ENCODE measurements around the gene MYO3B. TPM values are rescaled to one million over a fixed set of nuclear protein-coding genes. Genes with fewer than 3 reads are reported as not detected.
"Not testable (repeated sequence)": the region's sequence is repeated elsewhere in the genome, so short reads cannot be mapped to it uniquely, and the experiment has no call there.

MYO3B gene
- total and polyA plus RNA-seq, 12 donors: 0.04 to 0.11 (median 0.06) TPM; not detected in 8

DNA sequence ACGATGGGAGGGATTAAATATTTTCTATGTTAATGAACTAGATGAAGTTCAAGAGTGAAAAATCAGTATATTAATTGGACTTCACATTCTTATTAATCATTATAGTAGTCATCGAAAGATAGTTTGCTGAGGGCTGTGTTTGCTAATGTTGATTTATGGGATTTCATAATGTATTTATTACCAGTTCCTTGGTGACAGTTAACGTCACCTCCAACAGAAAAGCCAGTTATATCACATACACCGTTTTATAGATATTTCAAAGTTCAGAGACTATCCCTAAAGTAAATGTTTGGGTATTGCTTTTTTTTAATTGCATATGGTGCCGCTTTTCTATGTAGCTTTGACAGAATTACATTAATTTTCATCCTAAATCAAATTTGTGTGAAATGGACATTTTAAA lies 487.8 kb downstream of the MYO3B start:
- no peaks in the 10 kb centered on the region for H3K9me3 ChIP-seq (replicated peaks in 1 of 3)
- no peaks in the 10 kb centered on the region for H3K27me3 ChIP-seq
- intact Hi-C loops (cut with DNase I): no loop called here
- DNase-seq: no peak
- H3K4me3 ChIP-seq: no peak overlapping the region
- no peak overlapping the region for H3K27ac ChIP-seq
- H3K36me3 ChIP-seq (replicated peaks in 1 of 2): no peaks in the 10 kb centered on the region
- H3K4me1 ChIP-seq (replicated peaks in 1 of 2): no peaks in the 10 kb centered on the region
- no peak for TF ChIP-seq POLR2A (IDR thresholded peaks at IDR 0.05)
- TF ChIP-seq, protein P1, sequence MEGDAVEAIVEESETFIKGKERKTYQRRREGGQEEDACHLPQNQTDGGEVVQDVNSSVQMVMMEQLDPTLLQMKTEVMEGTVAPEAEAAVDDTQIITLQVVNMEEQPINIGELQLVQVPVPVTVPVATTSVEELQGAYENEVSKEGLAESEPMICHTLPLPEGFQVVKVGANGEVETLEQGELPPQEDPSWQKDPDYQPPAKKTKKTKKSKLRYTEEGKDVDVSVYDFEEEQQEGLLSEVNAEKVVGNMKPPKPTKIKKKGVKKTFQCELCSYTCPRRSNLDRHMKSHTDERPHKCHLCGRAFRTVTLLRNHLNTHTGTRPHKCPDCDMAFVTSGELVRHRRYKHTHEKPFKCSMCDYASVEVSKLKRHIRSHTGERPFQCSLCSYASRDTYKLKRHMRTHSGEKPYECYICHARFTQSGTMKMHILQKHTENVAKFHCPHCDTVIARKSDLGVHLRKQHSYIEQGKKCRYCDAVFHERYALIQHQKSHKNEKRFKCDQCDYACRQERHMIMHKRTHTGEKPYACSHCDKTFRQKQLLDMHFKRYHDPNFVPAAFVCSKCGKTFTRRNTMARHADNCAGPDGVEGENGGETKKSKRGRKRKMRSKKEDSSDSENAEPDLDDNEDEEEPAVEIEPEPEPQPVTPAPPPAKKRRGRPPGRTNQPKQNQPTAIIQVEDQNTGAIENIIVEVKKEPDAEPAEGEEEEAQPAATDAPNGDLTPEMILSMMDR (IDR thresholded peaks at IDR 0.05): no peak
- WGBS, 4 donors: 66 to 72% (median 71%) methylated on average over 5 of the region's 5 CpGs

DNA sequence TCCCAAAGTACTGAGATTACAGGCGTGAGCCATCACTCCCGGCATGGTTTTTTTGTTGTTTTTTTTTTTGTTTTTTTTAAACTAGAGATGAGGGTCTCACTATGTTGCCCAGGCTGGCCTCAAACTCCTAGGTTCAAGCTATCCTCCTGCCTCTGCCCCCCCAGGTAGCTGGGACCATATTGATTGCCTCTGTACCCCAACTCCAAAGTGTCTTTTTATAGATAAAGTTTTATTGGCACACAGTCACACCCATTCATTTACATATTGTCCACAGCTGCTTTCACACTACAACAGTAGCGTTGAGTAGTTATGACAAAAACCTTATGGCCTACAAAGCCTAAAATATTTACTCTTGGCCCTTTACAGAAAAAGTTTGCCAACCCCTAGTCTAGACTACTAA lies 492.0 kb downstream of the MYO3B start:
- Histone ChIP-seq H3K4me3 (no peak overlapping the region), H3K4me1 (replicated peaks in 1 of 2) (no peaks in the 10 kb centered on the region), H3K9me3 (replicated peaks in 1 of 3) (no peaks in the 10 kb centered on the region), H3K27me3 (no peaks in the 10 kb centered on the region), H3K36me3 (replicated peaks in 1 of 2) (no peaks in the 10 kb centered on the region), H3K27ac (no peak overlapping the region)
- TF ChIP-seq, protein P1 (IDR thresholded peaks at IDR 0.05): no peak
- TF ChIP-seq POLR2A (IDR thresholded peaks at IDR 0.05): no peak
- DNase-seq: no peak
- 87 to 95% (median 93%) methylated on average over 3 of the region's 3 CpGs for WGBS, 4 donors
- intact Hi-C loops (cut with DNase I): no loop called here

DNA sequence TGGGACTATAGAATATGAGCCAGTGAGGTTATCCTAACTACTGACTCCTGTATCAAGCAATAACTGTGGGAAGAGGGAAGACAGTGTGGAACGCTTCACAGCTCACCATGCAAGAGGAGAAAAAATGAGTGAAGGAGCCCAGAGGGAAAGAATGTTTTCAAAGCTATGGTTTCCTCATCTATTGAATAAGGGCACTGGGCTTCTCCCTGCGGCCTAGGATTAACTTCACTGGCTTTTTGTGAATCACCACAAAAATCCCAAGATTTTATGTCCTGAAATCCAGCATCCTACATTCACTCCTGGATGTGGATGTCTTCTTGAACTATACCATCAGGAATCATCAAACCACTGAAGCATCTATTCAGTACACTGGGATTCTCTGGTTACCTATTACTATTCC lies 492.7 kb downstream of the MYO3B start:
- Histone ChIP-seq H3K4me1 (replicated peaks in 1 of 2) (no peaks in the 10 kb centered on the region), H3K4me3 (no peak overlapping the region), H3K27ac (no peak overlapping the region), H3K36me3 (replicated peaks in 1 of 2) (no peaks in the 10 kb centered on the region), H3K9me3 (replicated peaks in 1 of 3) (no peaks in the 10 kb centered on the region), H3K27me3 (no peaks in the 10 kb centered on the region)
- intact Hi-C loops (cut with DNase I): no loop called here
- WGBS, 4 donors: 83 to 97% (median 87%) methylated on average over 2 of the region's 2 CpGs
- no peak for TF ChIP-seq POLR2A (IDR thresholded peaks at IDR 0.05)
- TF ChIP-seq, protein P1 (IDR thresholded peaks at IDR 0.05): no peak
- DNase-seq: no peak

DNA sequence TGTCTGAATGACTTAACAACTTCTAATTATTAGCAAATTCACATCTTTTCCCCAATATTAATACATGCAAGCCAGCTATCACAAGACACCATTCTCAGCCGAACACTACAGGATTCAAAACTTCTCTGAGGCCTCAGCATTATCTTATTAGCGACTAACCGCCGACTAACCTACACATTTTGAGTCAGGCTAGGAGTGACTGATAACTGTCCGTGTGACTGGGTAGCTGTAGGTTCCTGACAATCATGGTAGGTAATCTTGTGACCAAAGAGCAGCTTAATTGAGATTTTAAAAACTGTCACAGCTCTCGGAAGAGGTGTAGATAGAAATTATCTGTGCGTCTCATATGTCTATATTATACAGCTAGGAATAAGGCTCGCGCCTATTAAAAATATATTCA lies 493.1 kb downstream of the MYO3B start:
- Histone ChIP-seq H3K4me1 (replicated peaks in 1 of 2) (no peaks in the 10 kb centered on the region), H3K36me3 (replicated peaks in 1 of 2) (no peaks in the 10 kb centered on the region), H3K27ac (no peak overlapping the region), H3K4me3 (no peak overlapping the region), H3K27me3 (no peaks in the 10 kb centered on the region), H3K9me3 (replicated peaks in 1 of 3) (no peaks in the 10 kb centered on the region)
- intact Hi-C loops (cut with DNase I): no loop called here
- TF ChIP-seq, protein P1 (IDR thresholded peaks at IDR 0.05): no peak
- no peak for TF ChIP-seq POLR2A (IDR thresholded peaks at IDR 0.05)
- no peak for DNase-seq
- WGBS, 4 donors: 83 to 88% (median 85%) methylated on average over 9 of the region's 9 CpGs

DNA sequence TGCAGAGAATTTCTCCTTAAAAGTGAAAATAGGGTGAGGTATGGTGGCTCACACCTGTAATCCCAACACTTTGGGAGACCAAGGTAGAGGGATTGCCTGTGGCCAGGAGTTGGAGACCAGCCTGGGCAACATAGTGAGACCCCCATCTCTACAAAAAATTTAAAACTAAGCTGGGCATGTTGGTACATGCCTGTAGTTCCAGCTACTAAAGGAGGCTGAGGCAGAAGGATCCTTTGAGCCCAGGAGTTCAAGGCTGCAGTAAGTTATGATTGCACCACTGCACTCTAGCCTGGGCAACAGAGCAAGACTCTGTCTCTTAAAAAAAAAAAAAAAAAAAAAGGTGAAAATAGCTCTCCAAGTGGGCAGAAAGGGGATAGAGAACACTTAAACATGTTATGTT lies 496.3 kb downstream of the MYO3B start:
- H3K36me3 ChIP-seq (replicated peaks in 1 of 2); H3K4me3 ChIP-seq; H3K27me3 ChIP-seq; H3K9me3 ChIP-seq (replicated peaks in 1 of 3); H3K4me1 ChIP-seq (replicated peaks in 1 of 2); intact Hi-C loops (cut with DNase I); DNase-seq; H3K27ac ChIP-seq: not testable (repeated sequence)
